Mesothelial cell of epicardium (in vitro differentiated cells): ENCODE data around the gene JAM3. TPM values are rescaled to one million over a fixed set of nuclear protein-coding genes. Genes with fewer than 3 reads are reported as not detected.

Experiments
- DNase-seq, 2 experiments: peaks; one replicate each; pipeline ENCODE4 v3.0.0; 2021; ENCODE audit warnings: low spot score in 2 of 2; ENCODE audit not compliant: unreplicated experiment in 2 of 2
- H3K27ac Mint-ChIP-seq: 2 replicates; pipeline ENCODE4 v1.8.0; 2021; ENCODE audit warnings: mixed read lengths
- H3K27me3 Mint-ChIP-seq: 2 replicates; pipeline ENCODE4 v1.8.0; 2021; ENCODE audit warnings: low read depth, mixed read lengths
- H3K36me3 Mint-ChIP-seq: 2 replicates; pipeline ENCODE4 v1.8.0; 2021; ENCODE audit warnings: mixed read lengths
- H3K4me1 Mint-ChIP-seq: 2 replicates; pipeline ENCODE4 v1.8.0; 2021; ENCODE audit warnings: mixed read lengths
- H3K4me3 Mint-ChIP-seq: 2 replicates; pipeline ENCODE4 v1.8.0; 2021; ENCODE audit warnings: mild to moderate bottlenecking, moderate library complexity, mixed read lengths
- H3K9me3 Mint-ChIP-seq: 2 replicates; pipeline ENCODE4 v1.8.0; 2021; ENCODE audit warnings: mixed read lengths
- total RNA-seq: library from RNA; stranded (reverse); gene quantifications from 3 replicates; pipeline ENCODE4 v1.2.1, GENCODE V29; 2021
- TF ChIP-seq, protein P1 (sequence below): fragments of 200-600 bp; sonication (generic); IDR thresholded peaks from one replicate; pipeline ENCODE4 v1.5.0; 2021; ENCODE audit warnings: antibody characterized with exemption; ENCODE audit not compliant: unreplicated experiment

The JAM3 gene
- total RNA-seq, 1 donor from 2014 or later: 36.2 TPM

DNA sequence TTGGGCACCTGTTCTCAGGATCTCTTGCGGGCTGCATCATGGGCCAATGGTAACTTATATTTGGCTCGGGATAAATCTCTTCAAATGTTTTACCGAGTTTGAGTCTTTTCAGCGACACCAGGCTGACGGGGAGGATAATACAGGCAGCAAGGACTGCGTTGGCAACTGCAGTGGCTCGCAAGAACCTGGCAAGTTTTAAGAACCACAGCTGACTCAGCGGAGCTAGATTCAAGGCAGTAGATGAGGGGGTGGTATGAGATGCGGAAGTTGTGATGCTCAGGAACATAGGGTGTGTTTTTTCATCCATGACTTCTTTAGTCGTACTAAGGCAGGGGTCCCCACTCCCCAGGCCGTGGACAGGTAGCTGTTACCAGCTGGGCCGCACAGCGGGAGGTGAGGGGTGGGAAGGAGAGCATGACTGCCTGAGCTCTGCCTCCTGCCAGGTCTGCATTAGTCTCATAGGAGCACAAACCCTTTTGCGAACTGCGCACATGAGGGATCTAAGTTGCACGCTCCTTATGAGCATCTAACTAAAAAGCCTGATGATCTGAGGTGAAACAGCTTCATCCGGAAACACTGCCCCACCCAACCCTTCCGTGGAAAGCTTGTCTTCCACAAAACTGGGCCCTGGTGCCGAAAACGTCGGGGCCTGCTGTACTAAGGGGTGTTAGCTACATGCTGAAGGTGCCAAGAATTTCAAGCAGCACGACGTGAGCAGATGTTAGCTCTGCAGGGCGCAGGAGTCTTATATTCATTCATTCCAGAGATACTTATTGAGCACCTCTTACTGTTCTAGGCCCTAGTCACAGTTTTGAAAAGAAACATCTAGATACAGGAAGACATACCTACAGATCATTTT, 6.4 kb upstream of the JAM3 start:
- no peaks in the 10 kb centered on the region for H3K9me3 Mint-ChIP-seq
- no peak overlapping the region for H3K4me3 Mint-ChIP-seq
- no peaks in the 10 kb centered on the region for H3K36me3 Mint-ChIP-seq
- no peaks in the 10 kb centered on the region for H3K4me1 Mint-ChIP-seq
- TF ChIP-seq, protein P1, sequence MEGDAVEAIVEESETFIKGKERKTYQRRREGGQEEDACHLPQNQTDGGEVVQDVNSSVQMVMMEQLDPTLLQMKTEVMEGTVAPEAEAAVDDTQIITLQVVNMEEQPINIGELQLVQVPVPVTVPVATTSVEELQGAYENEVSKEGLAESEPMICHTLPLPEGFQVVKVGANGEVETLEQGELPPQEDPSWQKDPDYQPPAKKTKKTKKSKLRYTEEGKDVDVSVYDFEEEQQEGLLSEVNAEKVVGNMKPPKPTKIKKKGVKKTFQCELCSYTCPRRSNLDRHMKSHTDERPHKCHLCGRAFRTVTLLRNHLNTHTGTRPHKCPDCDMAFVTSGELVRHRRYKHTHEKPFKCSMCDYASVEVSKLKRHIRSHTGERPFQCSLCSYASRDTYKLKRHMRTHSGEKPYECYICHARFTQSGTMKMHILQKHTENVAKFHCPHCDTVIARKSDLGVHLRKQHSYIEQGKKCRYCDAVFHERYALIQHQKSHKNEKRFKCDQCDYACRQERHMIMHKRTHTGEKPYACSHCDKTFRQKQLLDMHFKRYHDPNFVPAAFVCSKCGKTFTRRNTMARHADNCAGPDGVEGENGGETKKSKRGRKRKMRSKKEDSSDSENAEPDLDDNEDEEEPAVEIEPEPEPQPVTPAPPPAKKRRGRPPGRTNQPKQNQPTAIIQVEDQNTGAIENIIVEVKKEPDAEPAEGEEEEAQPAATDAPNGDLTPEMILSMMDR: no peak
- no peak for DNase-seq
- no peak overlapping the region for H3K27ac Mint-ChIP-seq
- peaks cover 62% of the 10 kb centered on the region for H3K27me3 Mint-ChIP-seq

DNA sequence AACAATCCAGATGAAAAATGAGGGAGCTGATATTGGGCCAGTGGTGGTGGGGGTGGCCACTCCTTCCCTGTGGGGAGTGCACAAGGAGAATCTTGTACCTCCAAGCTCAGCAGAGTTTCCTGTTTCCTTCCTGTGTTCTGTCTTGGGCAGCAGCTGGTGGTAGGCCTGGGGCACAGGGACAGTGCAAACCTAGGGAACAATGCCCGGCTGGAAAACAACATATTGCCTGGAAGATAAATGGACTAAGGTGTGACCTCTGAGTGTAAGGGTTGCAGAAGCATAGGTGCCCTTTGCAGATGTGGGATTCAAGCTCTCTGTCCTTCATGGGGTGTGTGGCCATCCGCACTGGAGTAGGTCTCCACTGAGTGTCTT, 5.8 kb upstream of the JAM3 start:
- no peak overlapping the region for H3K4me3 Mint-ChIP-seq

GRCh38 chr11:134063991-134064747, 4.7 kb upstream of the JAM3 start:
- Mint-ChIP-seq H3K4me1 (peaks cover 2% of the 10 kb centered on the region), H3K27ac (no peak overlapping the region), H3K4me3 (no peak overlapping the region), H3K9me3 (no peaks in the 10 kb centered on the region), H3K27me3 (peaks cover 60% of the 10 kb centered on the region), H3K36me3 (no peaks in the 10 kb centered on the region)
- DNase-seq: no peak
- TF ChIP-seq, protein P1: no peak

More for the DNA sequence above, 5.8 kb upstream of the JAM3 start:
- no peak for DNase-seq
- Mint-ChIP-seq H3K9me3 (no peaks in the 10 kb centered on the region), H3K4me1 (no peaks in the 10 kb centered on the region), H3K36me3 (no peaks in the 10 kb centered on the region), H3K27ac (no peak overlapping the region), H3K27me3 (peaks cover 59% of the 10 kb centered on the region)
- TF ChIP-seq, protein P1: no peak

GRCh38 chr11:134065381-134065780, 3.5 kb upstream of the JAM3 start:
- peaks cover 58% of the 10 kb centered on the region for H3K27me3 Mint-ChIP-seq
- no peaks in the 10 kb centered on the region for H3K9me3 Mint-ChIP-seq
- DNase-seq: no peak
- H3K4me3 Mint-ChIP-seq: no peak overlapping the region
- H3K27ac Mint-ChIP-seq: no peak overlapping the region
- H3K36me3 Mint-ChIP-seq: no peaks in the 10 kb centered on the region
- H3K4me1 Mint-ChIP-seq: peaks cover 10% of the 10 kb centered on the region
- TF ChIP-seq, protein P1: no peak

- Mint-ChIP-seq H3K4me1 (peaks cover 12% of the 10 kb centered on the region), H3K27me3 (peaks cover 47% of the 10 kb centered on the region), H3K27ac (no peak overlapping the region), H3K36me3 (no peaks in the 10 kb centered on the region), H3K9me3 (no peaks in the 10 kb centered on the region), H3K4me3 (no peak overlapping the region)
- no peak for DNase-seq
- TF ChIP-seq, protein P1: no peak
Measured at GRCh38 chr11:134066943-134067885, 1.7 kb upstream of the JAM3 start.
